PC-9 (cell line): Measurements from ENCODE around the gene ERGIC1.

Experiments used
- EZH2 ChIP-seq: fragments of 200-600 bp; sonication (generic); IDR thresholded peaks from 2 replicates; pipeline ENCODE4 v1.8.0; 2017; ENCODE audit warnings: antibody characterized with exemption, low read depth
- TF ChIP-seq, protein P1 (sequence below): fragments of 200-600 bp; sonication (generic); conservative IDR thresholded peaks from 2 replicates; pipeline ENCODE4 v1.6.1; 2017; ENCODE audit warnings: mixed run types, antibody characterized with exemption, mild to moderate bottlenecking, moderate library complexity

DNA sequence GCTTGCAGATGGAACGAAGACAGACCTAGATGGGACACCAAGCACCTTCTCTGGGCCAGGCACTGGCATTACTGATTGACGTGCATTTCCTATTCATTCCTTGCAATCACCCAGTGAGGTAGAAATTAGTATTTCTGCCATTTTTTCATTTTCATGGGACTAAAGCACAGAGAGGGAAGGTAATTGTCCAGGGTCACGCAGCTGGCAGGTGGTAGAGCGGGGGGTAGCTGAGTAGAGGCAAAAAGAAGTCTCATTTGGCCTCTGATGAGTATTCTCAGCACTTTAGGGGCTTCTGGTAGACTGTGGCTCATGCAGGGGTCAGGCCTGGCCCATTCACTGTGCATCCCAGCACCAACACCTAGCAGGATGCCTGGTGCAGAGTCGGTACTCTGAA is 43.6 kb upstream of the ERGIC1 start:
- TF ChIP-seq, protein P1, sequence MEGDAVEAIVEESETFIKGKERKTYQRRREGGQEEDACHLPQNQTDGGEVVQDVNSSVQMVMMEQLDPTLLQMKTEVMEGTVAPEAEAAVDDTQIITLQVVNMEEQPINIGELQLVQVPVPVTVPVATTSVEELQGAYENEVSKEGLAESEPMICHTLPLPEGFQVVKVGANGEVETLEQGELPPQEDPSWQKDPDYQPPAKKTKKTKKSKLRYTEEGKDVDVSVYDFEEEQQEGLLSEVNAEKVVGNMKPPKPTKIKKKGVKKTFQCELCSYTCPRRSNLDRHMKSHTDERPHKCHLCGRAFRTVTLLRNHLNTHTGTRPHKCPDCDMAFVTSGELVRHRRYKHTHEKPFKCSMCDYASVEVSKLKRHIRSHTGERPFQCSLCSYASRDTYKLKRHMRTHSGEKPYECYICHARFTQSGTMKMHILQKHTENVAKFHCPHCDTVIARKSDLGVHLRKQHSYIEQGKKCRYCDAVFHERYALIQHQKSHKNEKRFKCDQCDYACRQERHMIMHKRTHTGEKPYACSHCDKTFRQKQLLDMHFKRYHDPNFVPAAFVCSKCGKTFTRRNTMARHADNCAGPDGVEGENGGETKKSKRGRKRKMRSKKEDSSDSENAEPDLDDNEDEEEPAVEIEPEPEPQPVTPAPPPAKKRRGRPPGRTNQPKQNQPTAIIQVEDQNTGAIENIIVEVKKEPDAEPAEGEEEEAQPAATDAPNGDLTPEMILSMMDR, result no peak
- TF ChIP-seq EZH2, result no peak
